Subcutaneous abdominal adipose tissue (tissue), 5 donors: ENCODE data around the gene FYB1.
"Not testable (repeated sequence)": the region's sequence is repeated elsewhere in the genome, so short reads cannot be mapped to it uniquely, and the experiment has no call there.

Experiments
- H3K27ac ChIP-seq: one replicate; pipeline ENCODE4 v1.7.0; 2013; ENCODE audit warnings: low read depth, mild to moderate bottlenecking, inconsistent platforms, low read length, moderate library complexity
- H3K27me3 ChIP-seq, 5 donors: one replicate each; pipeline ENCODE4 v1.7.0; 2013; ENCODE audit warnings: low read length in 5 of 5, inconsistent platforms in 1 of 5; ENCODE audit not compliant: control insufficient read depth in 5 of 5, insufficient read depth in 4 of 5
- H3K36me3 ChIP-seq, 5 donors: one replicate each; pipeline ENCODE4 v1.7.0; 2013; ENCODE audit warnings: low read length in 5 of 5; ENCODE audit not compliant: control insufficient read depth in 5 of 5, insufficient read depth in 5 of 5
- H3K4me1 ChIP-seq, 5 donors: one replicate each; pipeline ENCODE4 v1.7.0; 2013; ENCODE audit warnings: low read length in 5 of 5, mild to moderate bottlenecking in 3 of 5, moderate library complexity in 1 of 5; ENCODE audit not compliant: control insufficient read depth in 5 of 5, insufficient read depth in 5 of 5
- H3K4me3 ChIP-seq, 5 donors: one replicate each; pipeline ENCODE4 v1.7.0; 2013; ENCODE audit warnings: low read length in 5 of 5, low read depth in 1 of 5
- H3K9ac ChIP-seq, 5 donors: one replicate each; pipeline ENCODE4 v1.7.0; 2013; ENCODE audit warnings: low read length in 5 of 5, mild to moderate bottlenecking in 4 of 5, moderate library complexity in 3 of 5
- H3K9me3 ChIP-seq, 5 donors: one replicate each; pipeline ENCODE4 v1.7.0; 2013; ENCODE audit warnings: low read length in 5 of 5; ENCODE audit not compliant: control insufficient read depth in 5 of 5
- donor health status: healthy.
- donor health status: healthy.
- donor health status: healthy.
- donor health status: healthy.
- donor health status: healthy.

The FYB1 gene

DNA sequence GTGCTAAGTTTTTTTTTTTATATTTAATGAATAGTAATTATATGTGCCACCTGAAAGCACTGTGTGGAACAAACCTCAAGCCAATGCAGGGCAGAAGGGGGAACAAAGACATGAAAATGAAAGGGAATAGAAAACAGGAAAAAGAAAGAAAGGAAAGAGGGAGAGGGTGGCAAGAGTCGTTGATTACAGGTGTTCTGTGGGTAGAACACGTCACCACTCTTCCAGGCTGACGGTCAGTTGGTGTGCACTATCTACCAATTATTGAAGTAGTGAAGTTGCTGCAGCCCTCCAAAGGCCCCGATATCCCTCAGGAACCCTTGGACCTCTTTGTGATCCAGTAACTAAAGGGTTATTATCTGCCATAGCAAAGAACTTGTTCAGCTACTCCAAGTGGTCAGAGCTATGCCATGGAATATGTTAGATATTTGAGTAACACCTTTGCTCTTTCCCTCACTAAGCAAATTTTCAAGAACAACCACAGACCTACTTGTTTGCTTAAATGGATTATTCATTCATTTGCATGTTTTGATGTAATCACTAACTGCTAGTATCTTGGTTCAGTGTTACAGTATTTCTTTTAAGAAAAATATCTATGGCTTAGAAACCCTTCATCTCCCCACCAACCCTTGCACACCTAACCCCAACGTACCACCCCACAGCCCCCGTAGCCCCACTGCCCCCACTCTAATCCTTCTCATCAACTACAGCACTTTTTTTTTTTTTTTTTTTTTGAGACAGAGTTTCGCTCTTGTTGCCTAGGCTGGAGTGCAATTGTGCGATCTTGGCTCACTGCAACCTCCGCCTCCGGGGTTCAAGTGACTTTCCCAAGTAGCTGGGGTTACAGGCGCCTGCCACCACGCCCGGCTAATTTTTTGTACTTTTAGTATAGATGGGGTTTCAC is 31.3 kb downstream of the FYB1 start:
- peaks cover 0 to 11% (median 3%) of the 10 kb centered on the region in 5 donors for H3K4me1 ChIP-seq

DNA sequence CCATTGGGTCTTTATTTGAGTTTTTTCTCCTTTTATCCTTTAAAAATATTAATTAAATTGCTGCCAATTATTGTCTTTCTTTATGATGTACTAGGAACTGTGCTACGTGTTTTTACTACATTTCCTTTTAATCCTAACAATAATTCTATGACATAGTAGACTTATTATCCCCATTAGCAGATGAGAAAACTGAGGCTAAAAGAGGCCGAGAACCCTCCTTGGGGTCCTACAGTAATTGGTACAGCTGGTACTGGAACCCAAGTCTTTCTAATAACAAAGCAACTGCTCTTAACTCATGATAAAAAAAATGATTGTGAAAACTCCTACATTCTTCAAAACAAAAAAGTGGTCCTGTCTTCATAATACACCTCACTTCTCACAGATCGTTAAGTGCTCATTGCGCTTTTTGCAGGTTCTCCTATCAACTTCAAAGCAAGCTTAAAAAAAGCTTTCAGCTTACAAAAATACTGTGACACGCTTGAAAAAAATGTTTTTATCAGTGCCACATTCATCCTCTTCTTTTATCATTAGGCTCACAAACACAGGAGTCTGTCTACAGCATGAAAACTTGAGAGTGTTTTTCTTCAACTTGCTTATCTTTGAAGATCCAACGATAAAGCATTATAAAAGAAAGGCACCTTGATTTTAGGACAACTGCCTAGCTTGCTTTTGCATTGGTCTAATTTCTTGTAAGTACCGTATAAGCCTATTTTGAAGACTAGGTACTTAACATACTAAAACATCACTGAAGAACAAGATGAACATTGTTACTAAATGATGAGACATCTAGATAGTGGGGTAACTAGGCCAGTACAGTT is 32.4 kb downstream of the FYB1 start:
- no peaks in the 10 kb centered on the region for H3K36me3 ChIP-seq
- H3K4me1 ChIP-seq: peaks cover 0 to 5% (median 0%) of the 10 kb centered on the region in 5 donors
- H3K4me3 ChIP-seq: no peak overlapping the region
- H3K9me3 ChIP-seq: no peaks in the 10 kb centered on the region
- H3K9ac ChIP-seq: no peak overlapping the region
- H3K27me3 ChIP-seq: no peaks in the 10 kb centered on the region
- H3K27ac ChIP-seq: no peak overlapping the region

More for the DNA sequence above, 31.3 kb downstream of the FYB1 start:
- H3K27ac ChIP-seq: no peak overlapping the region
- no peaks in the 10 kb centered on the region for H3K36me3 ChIP-seq
- H3K27me3 ChIP-seq: no peaks in the 10 kb centered on the region
- no peak overlapping the region for H3K4me3 ChIP-seq
- H3K9ac ChIP-seq: no peak overlapping the region
- H3K9me3 ChIP-seq: no peaks in the 10 kb centered on the region

DNA sequence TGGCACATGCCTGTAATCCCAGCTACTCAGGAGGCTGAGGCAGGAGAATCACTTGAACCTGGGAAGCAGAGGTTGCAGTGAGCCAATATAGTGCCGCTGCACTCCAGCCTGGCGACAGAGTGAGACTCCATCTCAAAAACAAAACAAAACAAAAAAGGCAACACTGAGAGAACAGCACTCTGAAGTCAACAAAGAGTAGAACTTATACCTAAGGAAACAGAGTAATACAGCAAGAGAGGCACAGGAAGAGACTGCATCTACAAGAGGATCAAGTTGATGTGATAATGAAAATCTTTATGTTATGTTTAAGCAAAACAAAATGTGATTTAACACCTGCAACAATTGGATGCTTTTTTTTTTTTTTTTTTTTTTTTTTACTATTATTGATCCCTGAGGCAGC is 33.1 kb downstream of the FYB1 start:
- H3K9me3 ChIP-seq: no peaks in the 10 kb centered on the region
- H3K36me3 ChIP-seq: no peaks in the 10 kb centered on the region
- H3K27ac ChIP-seq: no peak overlapping the region
- H3K27me3 ChIP-seq: no peaks in the 10 kb centered on the region
- no peak overlapping the region for H3K9ac ChIP-seq
- no peak overlapping the region for H3K4me3 ChIP-seq
- peaks cover 0 to 5% (median 0%) of the 10 kb centered on the region in 5 donors for H3K4me1 ChIP-seq

DNA sequence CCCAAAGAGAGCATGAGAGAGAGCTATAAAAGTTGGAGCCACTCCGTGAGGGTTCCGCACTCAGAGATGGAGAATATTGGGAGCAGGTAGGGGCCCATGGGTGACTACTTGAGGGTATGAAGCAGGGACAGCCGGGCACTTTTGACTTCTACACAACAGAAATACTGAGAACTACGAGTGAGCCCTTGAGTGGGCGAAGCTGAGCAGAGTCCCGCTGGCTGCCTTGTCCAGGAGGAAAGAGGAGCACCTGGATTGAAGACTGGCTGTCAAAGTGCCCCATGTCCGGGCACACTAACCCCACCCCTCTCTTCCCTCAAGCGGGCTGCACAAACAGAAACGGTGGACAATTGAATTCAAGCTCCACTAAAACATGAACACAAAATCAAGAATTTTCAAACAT is 33.6 kb downstream of the FYB1 start:
- Histone ChIP-seq H3K27me3 (no peaks in the 10 kb centered on the region), H3K27ac (no peak overlapping the region), H3K4me1 (peaks cover 0 to 5% (median 0%) of the 10 kb centered on the region in 5 donors), H3K36me3 (no peaks in the 10 kb centered on the region), H3K4me3 (no peak overlapping the region), H3K9ac (no peak overlapping the region), H3K9me3 (no peaks in the 10 kb centered on the region)

DNA sequence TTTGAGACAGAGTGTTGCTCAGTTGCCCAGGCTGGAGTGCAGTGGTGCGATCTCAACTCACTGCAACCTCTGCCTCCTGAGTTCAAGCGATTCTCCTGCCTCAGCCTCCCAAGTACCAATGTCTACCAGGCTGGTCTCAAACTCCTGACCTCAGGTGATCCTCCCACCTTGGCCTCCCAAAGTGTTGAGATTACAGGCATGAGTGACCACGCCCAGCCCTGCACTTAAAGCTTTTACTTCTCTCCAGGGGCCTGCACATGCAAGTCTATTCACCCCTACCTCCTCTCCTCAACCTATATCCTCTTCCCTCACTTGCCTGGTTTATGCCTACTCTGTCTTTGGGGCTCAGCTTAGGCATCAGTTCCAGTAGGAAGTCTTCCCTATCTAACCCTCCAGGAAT is 39.8 kb downstream of the FYB1 start:
- H3K36me3 ChIP-seq, H3K27me3 ChIP-seq, H3K9me3 ChIP-seq, H3K4me1 ChIP-seq, H3K27ac ChIP-seq, H3K4me3 ChIP-seq, H3K9ac ChIP-seq: not testable (repeated sequence)

DNA sequence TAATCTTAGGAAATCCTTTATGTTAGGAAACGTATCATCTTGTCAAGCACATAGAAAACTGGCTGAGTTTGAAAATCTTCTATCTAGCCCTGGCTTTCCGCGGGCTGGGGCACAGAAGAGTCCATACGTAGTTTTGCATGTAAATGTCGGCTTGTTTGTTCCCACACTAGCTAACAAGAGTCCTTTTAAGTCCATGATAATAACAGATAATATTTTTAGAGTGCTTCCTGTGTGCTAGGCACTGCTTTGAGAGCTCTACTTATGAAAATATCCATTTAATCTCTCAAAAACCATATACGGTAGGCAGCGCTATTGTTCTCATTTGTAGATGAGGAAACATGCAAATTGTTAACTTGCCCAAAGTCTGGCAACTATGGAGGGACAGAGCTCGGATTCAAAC is 40.5 kb downstream of the FYB1 start:
- H3K9me3 ChIP-seq: no peaks in the 10 kb centered on the region
- no peaks in the 10 kb centered on the region for H3K36me3 ChIP-seq
- no peak overlapping the region for H3K9ac ChIP-seq
- no peaks in the 10 kb centered on the region for H3K27me3 ChIP-seq
- H3K4me3 ChIP-seq: no peak overlapping the region
- H3K4me1 ChIP-seq: peaks cover 0 to 7% (median 6%) of the 10 kb centered on the region in 5 donors
- H3K27ac ChIP-seq: no peak overlapping the region

DNA sequence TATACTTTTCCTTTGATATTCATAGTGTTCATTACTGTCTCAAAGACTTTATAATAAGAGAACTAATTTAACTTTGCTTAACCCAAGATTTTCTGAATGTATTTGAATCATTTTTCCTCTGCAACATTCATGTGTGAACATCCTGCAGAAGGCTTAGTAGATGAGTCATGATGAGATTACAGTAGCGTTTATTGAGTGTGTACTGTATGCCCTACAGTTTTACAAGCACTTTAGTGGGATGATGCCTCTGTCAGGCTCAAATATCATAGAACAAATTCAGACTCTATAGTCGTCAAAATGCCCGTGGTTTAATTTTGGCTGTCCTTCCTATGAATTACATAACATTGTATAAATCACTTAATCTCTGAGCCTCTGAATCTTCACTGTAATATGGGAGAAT is 41.2 kb downstream of the FYB1 start:
- Histone ChIP-seq H3K4me1 (peaks cover 0 to 7% (median 6%) of the 10 kb centered on the region in 5 donors), H3K9me3 (peaks cover 0 to 2% (median 0%) of the 10 kb centered on the region in 5 donors), H3K9ac (no peak overlapping the region), H3K27me3 (no peaks in the 10 kb centered on the region), H3K36me3 (no peaks in the 10 kb centered on the region), H3K4me3 (no peak overlapping the region), H3K27ac (no peak overlapping the region)

DNA sequence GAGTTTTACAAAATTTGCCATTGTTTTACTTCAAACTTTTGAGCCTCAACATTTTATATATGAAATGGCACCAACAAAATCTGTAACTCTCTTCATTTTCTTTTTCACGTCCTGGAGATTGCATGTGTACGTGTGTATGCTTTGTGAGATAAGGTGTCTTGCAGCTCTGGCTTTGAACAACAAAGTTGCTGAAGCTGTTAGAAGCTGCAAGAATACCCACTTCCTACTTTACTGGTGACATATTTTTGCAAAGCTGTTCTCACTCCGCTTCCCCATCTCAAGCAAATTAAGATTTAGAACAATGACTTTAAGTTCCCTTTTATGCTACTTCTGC is 41.8 kb downstream of the FYB1 start:
- H3K9ac ChIP-seq: no peak overlapping the region
- no peak overlapping the region for H3K27ac ChIP-seq
- no peaks in the 10 kb centered on the region for H3K27me3 ChIP-seq
- no peak overlapping the region for H3K4me3 ChIP-seq
- no peaks in the 10 kb centered on the region for H3K36me3 ChIP-seq
- peaks cover 0 to 5% (median 0%) of the 10 kb centered on the region in 5 donors for H3K9me3 ChIP-seq
- peaks cover 0 to 7% (median 6%) of the 10 kb centered on the region in 5 donors for H3K4me1 ChIP-seq

DNA sequence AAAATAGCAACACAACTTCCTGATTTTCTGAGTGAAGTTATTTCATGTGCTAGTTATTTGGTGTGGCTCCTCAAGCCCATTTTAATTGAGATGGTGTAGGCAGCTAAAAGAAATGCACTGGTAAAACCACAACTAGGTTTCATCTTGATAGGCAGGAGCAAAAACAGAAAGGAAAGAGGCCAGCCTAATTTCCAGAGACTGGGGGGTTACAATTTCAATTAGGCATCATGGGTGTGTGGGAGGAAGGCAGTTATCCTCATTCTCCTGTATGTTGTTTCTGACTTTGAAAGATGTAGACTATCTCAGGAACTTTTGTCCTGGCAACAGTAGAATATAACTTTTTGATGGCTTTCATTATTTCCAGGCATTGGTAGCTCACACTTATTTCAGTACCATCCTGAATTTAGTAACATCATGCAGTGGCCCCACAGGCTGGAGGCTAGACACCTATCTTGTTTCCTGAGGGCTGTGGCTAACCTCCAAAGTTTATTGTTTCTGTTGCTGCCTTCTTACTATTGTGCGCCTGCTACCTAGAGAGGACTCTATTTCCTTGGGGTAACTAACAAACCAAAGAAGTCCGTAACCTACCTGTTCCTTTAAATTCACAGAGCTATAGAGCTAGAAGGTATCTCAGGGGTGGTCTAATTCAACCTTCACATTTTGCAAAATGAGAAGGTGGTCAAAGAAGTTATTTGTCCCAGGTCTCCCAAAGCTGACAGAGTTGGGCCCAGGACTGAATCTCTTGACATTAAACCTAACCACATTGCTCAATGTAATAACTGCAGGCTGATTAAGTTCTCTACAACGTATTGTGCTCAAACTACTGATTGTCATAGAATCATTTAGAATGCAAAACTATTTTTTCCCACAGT is 42.4 kb downstream of the FYB1 start:
- H3K27me3 ChIP-seq: no peaks in the 10 kb centered on the region
- H3K9me3 ChIP-seq: peaks cover 0 to 6% (median 2%) of the 10 kb centered on the region in 5 donors
- peaks cover 0 to 7% (median 6%) of the 10 kb centered on the region in 5 donors for H3K4me1 ChIP-seq
- H3K4me3 ChIP-seq: no peak overlapping the region
- no peaks in the 10 kb centered on the region for H3K36me3 ChIP-seq
- H3K9ac ChIP-seq: no peak overlapping the region
- no peak overlapping the region for H3K27ac ChIP-seq
